HepG2 (cell line): Measurements from ENCODE around the gene KLHDC2.

Source experiments
- CBX5 ChIP-seq: sonication (generic); formaldehyde crosslinking; IDR thresholded peaks from 2 replicates; pipeline ENCODE4 v1.4.0; 2020; ENCODE audit warnings: missing genetic modification reagents, borderline replicate concordance
- CREB1 ChIP-seq, 2 experiments: fragments of 450-650 bp in 1 of 2; IDR thresholded peaks; 2 replicates each; pipeline ENCODE4 v1.6.1; 2016 to 2017; ENCODE audit warnings: control low read depth in 1 of 2, mild to moderate bottlenecking in 1 of 2, missing compliant biosample characterization in 1 of 2, missing genetic modification characterization in 1 of 2
- FOXA3 ChIP-seq: IDR thresholded peaks from 2 replicates; pipeline ENCODE4 v1.6.1; 2016; ENCODE audit warnings: missing genetic modification reagents, missing compliant biosample characterization
- JUND ChIP-seq: sonication (generic); formaldehyde crosslinking; IDR thresholded peaks from 2 replicates; pipeline ENCODE4 v1.8.0; 2022; ENCODE audit warnings: mild to moderate bottlenecking, missing genetic modification reagents
- RFX5 ChIP-seq: IDR thresholded peaks from 2 replicates; pipeline ENCODE4 v1.6.1; 2011; ENCODE audit warnings: low read depth, low read length, improper control_type of control experiment
- SMC3 ChIP-seq: IDR thresholded peaks from 2 replicates; pipeline ENCODE4 v1.6.1; 2011; ENCODE audit warnings: low read length, improper control_type of control experiment
- SOX13 ChIP-seq, 3 experiments: fragments of 450-650 bp in 1 of 3; sonication (generic) in 1 of 3; formaldehyde crosslinking in 1 of 3; IDR thresholded peaks in 2 of 3; conservative IDR thresholded peaks in 1 of 3; 2 replicates each; pipeline versions ENCODE4 v1.5.0 to v1.6.1; 2016 to 2020; ENCODE audit warnings: antibody characterized with exemption in 1 of 3, mild to moderate bottlenecking in 1 of 3, missing compliant biosample characterization in 1 of 3, missing genetic modification reagents in 1 of 3, moderate library complexity in 1 of 3
- SRSF1 ChIP-seq: fragments of 200-400 bp; formaldehyde crosslinking; optimal IDR thresholded peaks from 2 replicates; pipeline ENCODE3; 2017; ENCODE audit warnings: mild to moderate bottlenecking, low read depth, low read length, moderate library complexity
- ZBTB1 ChIP-seq: sonication (generic); formaldehyde crosslinking; IDR thresholded peaks from 2 replicates; pipeline ENCODE4 v1.4.0; 2020; ENCODE audit warnings: missing genetic modification reagents, borderline replicate concordance
- ZNF143 ChIP-seq: sonication (generic); formaldehyde crosslinking; IDR thresholded peaks from 2 replicates; pipeline ENCODE4 v1.4.0; 2020; ENCODE audit warnings: missing genetic modification reagents
- ZSCAN20 ChIP-seq: sonication (generic); formaldehyde crosslinking; IDR thresholded peaks from 2 replicates; pipeline ENCODE4 v1.4.0; 2020; ENCODE audit warnings: missing genetic modification reagents, mild to moderate bottlenecking, borderline replicate concordance
- TF ChIP-seq, protein P1 (sequence below): sonication (generic); formaldehyde crosslinking; IDR thresholded peaks from 2 replicates; pipeline ENCODE4 v1.4.0; 2020; ENCODE audit warnings: missing genetic modification reagents
- TF ChIP-seq, protein P2 (sequence below): sonication (generic); formaldehyde crosslinking; IDR thresholded peaks from 2 replicates; pipeline ENCODE4 v1.5.0; 2020; ENCODE audit warnings: mild to moderate bottlenecking, missing genetic modification reagents, moderate library complexity
- TF ChIP-seq, protein P3 (sequence below): sonication (generic); formaldehyde crosslinking; IDR thresholded peaks from 2 replicates; pipeline ENCODE4 v1.5.0; 2020; ENCODE audit warnings: missing genetic modification reagents

DNA sequence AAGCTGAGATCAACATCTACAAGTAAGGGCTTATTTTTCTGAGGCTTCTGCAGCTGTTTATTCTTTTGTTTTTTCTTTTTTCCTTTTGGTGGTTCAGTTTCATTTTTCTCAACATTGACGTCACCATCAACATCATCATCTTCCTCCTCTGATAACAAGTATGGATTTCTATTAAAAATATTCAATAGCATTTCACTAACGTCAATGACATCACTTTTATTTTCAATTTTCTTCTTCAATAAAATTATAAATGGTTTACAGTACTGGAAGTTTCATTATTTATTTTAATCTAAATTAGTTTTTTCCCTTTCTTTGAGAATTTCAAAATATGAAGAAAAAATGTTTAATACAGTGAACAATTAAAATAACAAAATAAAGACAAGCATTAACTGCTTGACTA is 60.7 kb downstream of the KLHDC2 start:
- no peak for TF ChIP-seq ZSCAN20
- TF ChIP-seq JUND (CRISPR knock-in tag): no peak
- TF ChIP-seq, protein P1, sequence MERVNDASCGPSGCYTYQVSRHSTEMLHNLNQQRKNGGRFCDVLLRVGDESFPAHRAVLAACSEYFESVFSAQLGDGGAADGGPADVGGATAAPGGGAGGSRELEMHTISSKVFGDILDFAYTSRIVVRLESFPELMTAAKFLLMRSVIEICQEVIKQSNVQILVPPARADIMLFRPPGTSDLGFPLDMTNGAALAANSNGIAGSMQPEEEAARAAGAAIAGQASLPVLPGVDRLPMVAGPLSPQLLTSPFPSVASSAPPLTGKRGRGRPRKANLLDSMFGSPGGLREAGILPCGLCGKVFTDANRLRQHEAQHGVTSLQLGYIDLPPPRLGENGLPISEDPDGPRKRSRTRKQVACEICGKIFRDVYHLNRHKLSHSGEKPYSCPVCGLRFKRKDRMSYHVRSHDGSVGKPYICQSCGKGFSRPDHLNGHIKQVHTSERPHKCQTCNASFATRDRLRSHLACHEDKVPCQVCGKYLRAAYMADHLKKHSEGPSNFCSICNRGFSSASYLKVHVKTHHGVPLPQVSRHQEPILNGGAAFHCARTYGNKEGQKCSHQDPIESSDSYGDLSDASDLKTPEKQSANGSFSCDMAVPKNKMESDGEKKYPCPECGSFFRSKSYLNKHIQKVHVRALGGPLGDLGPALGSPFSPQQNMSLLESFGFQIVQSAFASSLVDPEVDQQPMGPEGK (CRISPR knock-in tag): no peak
- TF ChIP-seq, protein P2, sequence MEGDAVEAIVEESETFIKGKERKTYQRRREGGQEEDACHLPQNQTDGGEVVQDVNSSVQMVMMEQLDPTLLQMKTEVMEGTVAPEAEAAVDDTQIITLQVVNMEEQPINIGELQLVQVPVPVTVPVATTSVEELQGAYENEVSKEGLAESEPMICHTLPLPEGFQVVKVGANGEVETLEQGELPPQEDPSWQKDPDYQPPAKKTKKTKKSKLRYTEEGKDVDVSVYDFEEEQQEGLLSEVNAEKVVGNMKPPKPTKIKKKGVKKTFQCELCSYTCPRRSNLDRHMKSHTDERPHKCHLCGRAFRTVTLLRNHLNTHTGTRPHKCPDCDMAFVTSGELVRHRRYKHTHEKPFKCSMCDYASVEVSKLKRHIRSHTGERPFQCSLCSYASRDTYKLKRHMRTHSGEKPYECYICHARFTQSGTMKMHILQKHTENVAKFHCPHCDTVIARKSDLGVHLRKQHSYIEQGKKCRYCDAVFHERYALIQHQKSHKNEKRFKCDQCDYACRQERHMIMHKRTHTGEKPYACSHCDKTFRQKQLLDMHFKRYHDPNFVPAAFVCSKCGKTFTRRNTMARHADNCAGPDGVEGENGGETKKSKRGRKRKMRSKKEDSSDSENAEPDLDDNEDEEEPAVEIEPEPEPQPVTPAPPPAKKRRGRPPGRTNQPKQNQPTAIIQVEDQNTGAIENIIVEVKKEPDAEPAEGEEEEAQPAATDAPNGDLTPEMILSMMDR (CRISPR knock-in tag): no peak
- TF ChIP-seq SMC3: no peak
- no peak for TF ChIP-seq RFX5
- TF ChIP-seq ZNF143: no peak
- TF ChIP-seq FOXA3 (CRISPR knock-in tag): no peak
- no peak for TF ChIP-seq SRSF1
- TF ChIP-seq, protein P3, sequence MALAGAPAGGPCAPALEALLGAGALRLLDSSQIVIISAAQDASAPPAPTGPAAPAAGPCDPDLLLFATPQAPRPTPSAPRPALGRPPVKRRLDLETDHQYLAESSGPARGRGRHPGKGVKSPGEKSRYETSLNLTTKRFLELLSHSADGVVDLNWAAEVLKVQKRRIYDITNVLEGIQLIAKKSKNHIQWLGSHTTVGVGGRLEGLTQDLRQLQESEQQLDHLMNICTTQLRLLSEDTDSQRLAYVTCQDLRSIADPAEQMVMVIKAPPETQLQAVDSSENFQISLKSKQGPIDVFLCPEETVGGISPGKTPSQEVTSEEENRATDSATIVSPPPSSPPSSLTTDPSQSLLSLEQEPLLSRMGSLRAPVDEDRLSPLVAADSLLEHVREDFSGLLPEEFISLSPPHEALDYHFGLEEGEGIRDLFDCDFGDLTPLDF (CRISPR knock-in tag): no peak
- no peak for TF ChIP-seq SOX13 (IDR thresholded peaks at IDR 0.05)
- no peak for TF ChIP-seq SOX13 (CRISPR knock-in tag; conservative IDR thresholded peaks at IDR 0.05 in 1 of 2, IDR thresholded peaks at IDR 0.05 in 1 of 2)
- no peak for TF ChIP-seq CREB1 (IDR thresholded peaks at IDR 0.05)
- TF ChIP-seq CREB1 (CRISPR knock-in tag; IDR thresholded peaks at IDR 0.05): no peak
- TF ChIP-seq CBX5 (CRISPR knock-in tag): no peak
- TF ChIP-seq ZBTB1 (CRISPR knock-in tag): no peak
